CD4-positive, alpha-beta T cell treated with Interleukin-2 at 100 ng/mL for 4 hours (primary cell): ENCODE results near the gene ZBED3.

Experiments
- DNase-seq: peaks from one replicate; pipeline ENCODE4 v3.0.0-alpha.2; 2020; ENCODE audit warnings: low spot score

The ZBED3 gene

DNA sequence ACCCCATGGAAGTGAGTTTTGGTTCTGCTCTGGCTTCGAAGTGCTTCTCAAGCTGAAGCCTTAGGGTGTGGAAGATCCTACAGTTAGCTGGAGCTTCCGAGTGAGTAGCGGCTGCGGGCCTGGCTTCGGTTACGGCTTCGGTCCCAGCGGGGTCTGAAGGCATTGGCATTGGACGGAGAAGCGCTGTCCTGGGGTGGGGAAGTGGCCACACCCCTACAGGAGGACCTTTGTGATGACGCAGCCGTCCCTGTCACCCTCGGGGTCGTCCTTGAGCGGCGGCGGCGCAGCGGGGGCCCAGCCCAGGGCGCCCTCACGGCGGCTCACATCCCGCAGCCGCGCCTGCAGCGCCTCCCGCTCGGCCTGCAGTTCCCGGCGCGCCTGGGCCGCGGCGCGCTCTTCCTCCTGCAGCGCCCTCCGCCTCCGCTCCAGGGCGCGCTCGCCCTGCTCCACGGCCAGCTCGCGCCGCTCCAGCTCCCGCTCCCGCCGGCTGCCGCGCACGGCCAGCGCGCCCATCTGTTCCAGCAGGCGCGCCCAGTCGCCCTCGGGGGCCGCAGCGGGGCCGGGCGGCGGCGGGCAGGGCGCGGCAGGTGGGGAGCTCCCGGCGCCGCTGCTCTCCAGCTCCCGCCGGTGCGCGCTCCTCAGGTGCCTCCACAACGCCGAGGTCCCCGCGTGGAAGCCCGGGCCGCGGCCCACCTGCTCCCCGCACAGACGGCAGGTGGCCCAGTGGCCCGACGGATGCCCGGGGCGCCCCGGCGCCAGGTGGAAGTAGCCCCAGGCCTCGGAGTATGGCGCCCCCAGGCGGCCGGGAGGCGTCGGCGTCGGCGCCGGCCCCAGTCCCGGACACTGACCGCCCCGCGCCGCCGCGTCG is 9.9 kb downstream of the ZBED3 start:
- peak; percentile 42 for DNase-seq

DNA sequence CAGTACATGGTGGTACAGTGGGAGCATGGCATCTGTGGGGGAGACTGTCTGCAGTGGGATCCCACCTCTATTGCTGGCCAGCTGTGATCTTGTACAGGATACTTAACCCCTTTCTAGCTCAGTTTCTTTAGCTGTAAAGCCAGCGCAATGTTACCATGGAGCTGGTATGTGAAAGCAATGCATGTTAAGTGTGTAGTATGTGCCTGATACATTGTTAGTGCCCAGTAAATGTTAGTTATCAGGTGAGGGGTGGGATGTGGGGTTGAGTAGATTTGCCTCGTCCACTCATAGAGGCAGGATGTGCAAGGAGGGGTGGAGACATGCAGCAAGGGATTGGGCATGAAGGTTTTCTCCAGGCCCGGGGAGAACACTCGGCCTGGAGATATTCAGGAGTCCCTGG is 12.3 kb downstream of the ZBED3 start:
- DNase-seq, result no peak

DNA sequence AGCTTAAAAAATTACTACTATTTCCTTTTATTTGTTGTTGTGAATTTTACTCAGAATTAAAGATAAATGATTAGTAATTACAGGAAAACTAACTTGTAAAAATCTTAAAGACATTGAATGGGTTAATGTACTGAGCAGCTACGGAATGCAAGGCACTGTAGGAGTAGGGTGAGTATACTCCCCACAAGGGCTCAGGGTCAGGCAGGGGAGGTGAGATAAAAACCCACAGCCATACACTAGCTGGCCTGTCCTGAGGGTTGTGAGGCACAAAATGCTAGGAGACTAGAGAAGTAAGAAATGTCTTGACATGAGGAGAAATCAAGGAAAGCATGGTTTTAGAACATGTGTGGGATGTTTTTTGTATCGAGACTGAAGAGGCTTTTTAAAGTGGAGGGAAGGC is 13.4 kb downstream of the ZBED3 start:
- no peak for DNase-seq

GRCh38 chr5:77066823-77067442 is 20.2 kb downstream of the ZBED3 start:
- DNase-seq, result no peak

- no peak for DNase-seq
Measured at GRCh38 chr5:77066184-77066583, 20.9 kb downstream of the ZBED3 start.

- DNase-seq, result no peak
Measured at GRCh38 chr5:77065256-77065655, 21.8 kb downstream of the ZBED3 start.

DNA sequence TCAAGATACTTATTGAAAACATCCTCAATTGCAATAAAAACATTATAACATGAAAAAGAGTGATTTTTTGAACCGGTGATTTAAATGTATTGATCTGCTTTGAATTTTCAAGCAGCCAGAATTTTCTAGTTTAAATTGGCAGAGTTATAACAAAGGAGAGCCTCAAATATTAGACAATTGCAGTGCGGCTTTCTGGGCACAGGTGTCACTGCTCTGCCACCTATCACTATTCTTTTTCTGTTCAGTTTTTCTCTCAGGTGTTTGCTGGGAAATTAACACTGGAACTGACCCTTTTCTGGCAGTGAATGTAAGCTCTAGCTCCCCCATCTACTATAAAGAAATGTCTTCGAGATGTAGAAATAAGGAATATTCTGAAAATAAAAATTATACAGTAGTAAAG is 23.0 kb downstream of the ZBED3 start:
- no peak for DNase-seq

- DNase-seq, result no peak
Measured at GRCh38 chr5:77046416-77047073, 40.5 kb downstream of the ZBED3 start.

- DNase-seq, result no peak
Measured at GRCh38 chr5:77035950-77036349, 51.1 kb downstream of the ZBED3 start.

DNA sequence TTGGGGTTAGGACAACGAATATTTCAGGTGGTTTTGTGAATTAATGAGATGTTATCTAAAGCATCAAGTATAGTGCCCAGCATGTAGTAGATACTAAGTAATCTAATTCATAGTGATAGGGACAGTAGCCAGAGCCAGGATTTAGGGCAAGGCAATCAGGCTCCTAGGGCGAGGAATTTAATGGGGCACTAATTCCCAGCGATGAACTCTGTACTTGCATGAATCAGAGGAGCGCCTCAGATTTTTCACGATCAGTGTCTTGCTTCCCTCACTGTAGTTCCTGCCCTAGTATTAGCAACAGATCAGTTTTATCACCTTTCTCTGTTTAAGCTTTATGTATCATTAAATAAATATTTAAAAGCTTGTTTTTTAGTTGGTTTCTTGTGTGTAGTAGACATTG is 53.7 kb downstream of the ZBED3 start:
- no peak for DNase-seq

DNA sequence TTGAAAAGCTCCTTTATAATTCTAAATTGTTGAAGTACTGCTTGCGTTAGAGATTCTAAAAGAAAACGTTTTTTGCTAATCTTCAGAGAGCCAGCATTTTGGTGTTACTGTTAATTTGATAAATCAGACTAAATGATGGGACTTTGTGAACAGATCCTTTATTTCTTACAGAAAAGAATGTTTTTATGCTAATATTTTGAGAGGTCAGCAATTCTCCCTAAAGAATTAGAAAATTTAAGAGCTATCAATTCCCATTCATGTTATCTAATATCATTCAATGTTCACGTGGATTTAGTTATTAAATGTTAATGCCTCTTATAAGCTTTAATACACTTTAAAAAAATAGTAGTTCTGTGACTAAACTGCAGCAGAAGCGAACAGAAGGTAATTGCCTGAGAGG is 54.5 kb downstream of the ZBED3 start:
- no peak for DNase-seq

GRCh38 chr5:77031891-77032290 is 55.2 kb downstream of the ZBED3 start:
- no peak for DNase-seq

DNA sequence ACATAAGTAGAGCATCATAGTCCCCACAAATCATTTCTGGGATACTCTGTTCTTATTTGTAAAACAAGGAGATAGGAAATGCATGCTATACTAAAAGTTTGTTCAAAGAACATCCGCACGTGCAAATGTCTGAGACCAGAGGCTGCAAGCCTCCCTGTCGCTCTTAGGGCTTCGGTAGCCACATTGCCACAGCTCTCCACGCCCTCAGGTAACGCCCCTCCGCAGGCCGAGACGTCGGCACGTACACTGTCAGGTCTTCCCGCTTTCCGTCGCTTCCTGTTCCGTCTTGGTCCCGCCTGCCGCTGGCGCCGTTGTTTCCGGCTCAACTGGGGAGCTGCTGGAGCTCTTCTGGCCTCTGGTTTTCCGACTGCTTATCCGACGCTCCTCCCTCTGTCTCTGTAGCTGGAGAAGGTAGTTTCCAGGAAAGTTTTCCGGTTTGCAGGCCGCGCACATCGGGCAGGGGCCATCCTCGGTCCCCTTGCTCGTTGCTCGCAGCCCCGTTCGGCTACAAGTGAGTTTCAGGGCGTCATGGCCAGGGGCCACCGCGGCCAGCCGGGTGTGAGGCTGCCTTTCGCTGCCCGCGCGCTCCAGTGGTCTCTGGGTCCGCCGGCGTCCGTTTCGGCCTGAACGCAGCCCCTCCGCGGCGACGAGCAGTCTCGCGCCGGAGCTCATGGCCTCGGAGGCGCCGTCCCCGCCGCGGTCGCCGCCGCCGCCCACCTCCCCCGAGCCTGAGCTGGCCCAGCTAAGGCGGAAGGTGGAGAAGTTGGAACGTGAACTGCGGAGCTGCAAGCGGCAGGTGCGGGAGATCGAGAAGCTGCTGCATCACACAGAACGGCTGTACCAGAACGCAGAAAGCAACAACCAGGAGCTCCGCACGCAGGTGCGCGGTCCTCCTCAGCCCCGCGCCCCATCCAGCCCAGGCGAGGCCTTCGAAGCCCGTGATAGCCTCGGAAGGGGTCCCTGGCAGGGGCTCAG is 56.7 kb downstream of the ZBED3 start, which contains the start of gene AGGF1:
Gene AGGF1, plus strand, starts transcription at position 308 of the 975 bp plus-strand sequence. Its CDS starts 363 bp downstream, at position 671.
- DNase-seq, result peak; percentile 89

- DNase-seq, result no peak
Measured at GRCh38 chr5:77029376-77029885, 57.7 kb downstream of the ZBED3 start.

DNA sequence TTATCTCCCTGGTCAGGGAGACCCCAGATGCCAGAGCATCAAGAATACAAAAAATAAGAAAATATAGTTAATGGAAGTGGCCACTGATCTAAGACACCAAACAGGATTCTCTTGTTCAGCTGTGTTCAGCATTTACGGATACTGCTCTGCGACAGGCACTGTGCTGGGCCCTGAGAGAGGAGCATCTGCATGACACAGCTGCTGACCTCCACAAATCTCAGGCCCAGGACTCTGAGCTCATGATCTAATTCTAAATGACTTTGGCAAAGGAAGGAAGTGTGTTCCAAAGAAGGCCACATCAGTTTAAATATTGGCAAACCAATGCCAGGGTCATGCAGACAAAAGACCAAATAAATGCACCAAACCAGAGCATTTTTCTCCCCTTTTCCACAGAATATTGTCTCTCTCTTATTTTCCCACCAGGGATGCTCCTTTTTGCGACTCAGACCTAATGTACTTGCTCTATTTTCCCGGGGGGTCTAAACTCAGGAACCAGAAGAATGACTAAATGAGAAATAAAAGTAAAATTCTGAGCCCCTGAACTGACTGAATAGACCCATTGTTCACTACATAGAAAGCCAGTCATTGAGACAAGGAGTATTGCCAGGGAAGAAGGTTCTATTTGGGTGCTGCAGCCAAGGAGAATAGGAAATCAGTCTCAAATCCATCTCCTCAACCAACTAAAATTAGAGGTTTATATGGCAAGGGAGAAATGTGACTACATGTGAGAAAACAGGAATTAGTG is 58.3 kb downstream of the ZBED3 start:
- DNase-seq, result no peak

DNA sequence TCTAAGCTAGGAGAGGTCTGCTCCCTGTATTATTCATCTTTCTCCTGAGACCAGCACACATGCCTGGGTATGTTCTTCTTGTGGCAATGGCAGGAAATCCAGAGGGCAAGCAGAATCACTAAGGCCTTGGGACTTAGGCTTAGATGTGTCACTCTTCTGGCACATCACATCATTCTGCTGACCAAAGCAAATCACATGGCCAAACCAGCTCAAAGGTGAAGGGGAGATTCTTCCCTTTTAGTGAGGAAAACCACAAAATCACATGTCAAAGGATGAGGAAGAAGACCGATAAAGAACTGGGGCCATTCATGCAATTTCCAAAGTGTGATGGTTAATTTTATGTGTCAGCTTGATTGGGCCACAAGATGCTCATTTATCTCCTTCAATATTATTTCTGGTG is 62.6 kb downstream of the ZBED3 start:
- no peak for DNase-seq

DNA sequence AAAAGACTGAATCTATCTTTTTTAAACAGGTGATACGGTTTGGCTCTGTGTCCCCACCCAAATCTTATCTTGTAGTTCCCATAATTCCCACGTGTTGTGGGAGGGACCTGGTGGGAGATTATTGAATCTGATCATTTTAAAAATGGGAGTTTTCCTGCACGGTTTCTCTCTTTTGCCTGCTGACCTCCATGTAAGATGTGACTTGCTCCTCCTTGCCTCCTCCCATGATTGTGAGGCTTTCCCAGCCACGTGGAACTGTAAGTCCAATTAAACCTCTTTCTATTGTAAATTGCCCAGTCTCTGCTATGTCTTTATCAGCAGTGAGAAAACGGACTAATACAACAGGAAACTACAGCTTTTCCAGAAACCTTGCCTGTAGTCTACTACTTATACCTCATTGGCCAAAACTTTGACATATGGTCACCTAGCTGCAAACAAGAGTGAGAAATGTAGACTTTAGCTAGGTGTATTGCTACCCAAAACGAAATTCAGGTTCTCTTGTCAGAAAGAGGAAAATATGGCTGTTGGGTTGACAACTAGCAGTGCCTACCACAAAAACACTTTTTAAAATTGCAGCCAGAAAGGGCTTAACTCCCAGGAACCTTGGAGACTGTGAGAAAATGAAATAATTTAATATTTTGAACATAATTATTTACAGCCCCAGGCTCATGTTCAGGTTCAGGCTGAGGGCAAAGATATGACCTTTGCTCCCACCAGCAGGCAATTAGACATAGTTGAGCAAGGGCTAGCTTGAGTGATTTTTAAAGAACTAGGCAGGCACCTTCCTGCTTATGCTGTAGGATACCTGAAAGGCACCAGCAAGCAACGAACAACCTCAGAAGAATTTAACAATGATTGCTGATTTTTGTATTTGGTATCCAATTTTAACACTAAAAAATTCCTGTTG is 64.3 kb downstream of the ZBED3 start:
- DNase-seq, result no peak
